Esophagus squamous epithelium (tissue), 4 donors: ENCODE results near the gene TMEM151A.

Source experiments
- POLR2A ChIP-seq, 4 donors: fragments of 450-650 bp; IDR thresholded peaks; one replicate each; pipeline ENCODE4 v1.6.1; 2017; ENCODE audit warnings: antibody characterized with exemption in 4 of 4, mild to moderate bottlenecking in 4 of 4, moderate library complexity in 3 of 4
- TF ChIP-seq, protein P1 (sequence below), 6 experiments: fragments of 450-650 bp in 4 of 6; fragments of 200-600 bp in 2 of 6; sonication (generic) in 2 of 6; IDR thresholded peaks; one replicate each; pipeline ENCODE4 v1.5.1; 2016 to 2019; ENCODE audit warnings: antibody characterized with exemption in 6 of 6, mild to moderate bottlenecking in 4 of 6, moderate library complexity in 4 of 6

DNA sequence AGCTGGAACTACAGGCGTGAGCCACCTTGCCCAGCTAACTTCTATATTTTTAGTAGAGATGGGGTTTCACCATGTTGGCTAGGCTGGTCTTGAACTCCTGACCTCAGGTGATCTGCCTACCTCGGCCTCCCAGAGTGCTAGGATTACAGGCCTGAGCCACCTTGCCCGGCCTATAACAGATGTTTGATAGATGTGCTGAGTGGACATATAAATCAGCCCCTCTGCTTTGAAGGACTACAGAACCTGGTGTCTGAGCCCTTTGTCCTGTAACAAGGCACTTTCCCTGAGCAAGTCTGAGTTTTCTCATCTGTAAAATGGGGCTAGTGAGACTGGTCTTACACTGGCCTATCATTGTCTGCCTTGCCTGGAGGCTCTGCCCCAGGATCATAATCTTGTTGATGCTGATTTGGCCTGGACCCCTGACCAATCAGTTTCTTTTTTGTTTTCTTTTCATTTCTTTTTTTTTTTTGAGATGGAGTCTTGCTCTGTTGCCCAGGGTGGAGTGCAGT, 37.5 kb downstream of the TMEM151A start:
- TF ChIP-seq, protein P1, sequence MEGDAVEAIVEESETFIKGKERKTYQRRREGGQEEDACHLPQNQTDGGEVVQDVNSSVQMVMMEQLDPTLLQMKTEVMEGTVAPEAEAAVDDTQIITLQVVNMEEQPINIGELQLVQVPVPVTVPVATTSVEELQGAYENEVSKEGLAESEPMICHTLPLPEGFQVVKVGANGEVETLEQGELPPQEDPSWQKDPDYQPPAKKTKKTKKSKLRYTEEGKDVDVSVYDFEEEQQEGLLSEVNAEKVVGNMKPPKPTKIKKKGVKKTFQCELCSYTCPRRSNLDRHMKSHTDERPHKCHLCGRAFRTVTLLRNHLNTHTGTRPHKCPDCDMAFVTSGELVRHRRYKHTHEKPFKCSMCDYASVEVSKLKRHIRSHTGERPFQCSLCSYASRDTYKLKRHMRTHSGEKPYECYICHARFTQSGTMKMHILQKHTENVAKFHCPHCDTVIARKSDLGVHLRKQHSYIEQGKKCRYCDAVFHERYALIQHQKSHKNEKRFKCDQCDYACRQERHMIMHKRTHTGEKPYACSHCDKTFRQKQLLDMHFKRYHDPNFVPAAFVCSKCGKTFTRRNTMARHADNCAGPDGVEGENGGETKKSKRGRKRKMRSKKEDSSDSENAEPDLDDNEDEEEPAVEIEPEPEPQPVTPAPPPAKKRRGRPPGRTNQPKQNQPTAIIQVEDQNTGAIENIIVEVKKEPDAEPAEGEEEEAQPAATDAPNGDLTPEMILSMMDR (IDR thresholded peaks at IDR 0.05), result no peak
- no peak for TF ChIP-seq POLR2A (IDR thresholded peaks at IDR 0.05)
